ENCODE measurements around the gene NFX1. TPM values are rescaled to one million over a fixed set of nuclear protein-coding genes. Genes with fewer than 3 reads are reported as not detected.
"Not testable (repeated sequence)": the region's sequence is repeated elsewhere in the genome, so short reads cannot be mapped to it uniquely, and the experiment has no call there.

Gene NFX1
- polyA plus RNA-seq, 3 donors, result 10.2 to 16.7 (median 14.8) TPM

DNA sequence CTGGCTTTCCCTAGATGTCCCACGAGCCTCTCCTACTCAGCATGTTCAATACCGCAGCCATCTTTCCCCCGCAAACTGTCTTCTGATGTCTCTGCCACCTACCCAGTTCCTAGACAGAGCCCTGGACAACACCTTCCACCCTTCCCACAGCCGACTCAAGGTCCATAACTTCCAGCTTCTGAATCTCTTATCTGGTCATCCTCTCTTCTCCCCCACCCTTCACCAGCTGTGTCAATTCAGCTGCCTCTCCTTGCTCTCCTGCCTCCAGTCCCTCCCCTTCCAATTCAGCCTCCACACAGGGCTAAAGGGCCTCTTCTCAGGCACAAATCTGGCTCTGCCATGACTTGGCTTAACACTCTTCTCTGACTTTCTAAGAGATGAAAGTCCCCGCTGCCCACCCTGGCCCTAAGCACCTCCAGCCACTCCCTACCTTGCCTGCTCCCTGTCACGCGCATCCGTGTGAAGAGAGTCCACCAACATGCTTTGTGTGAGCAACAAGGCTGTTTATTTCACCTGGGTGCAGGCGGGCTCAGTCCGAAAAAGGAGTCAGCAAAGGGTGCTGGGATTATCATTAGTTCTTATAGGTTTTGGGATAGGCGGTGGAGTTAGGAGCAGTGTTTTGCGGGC lies 86.9 kb downstream of the NFX1 start:
- 91 to 97% (median 96%) methylated on average over 12 of the region's 12 CpGs for WGBS, 3 donors
- H3K27ac ChIP-seq (ENCODE audit: low read depth, low read length), result no peak overlapping the region

GRCh38 chr9:33378121-33378795 lies 87.9 kb downstream of the NFX1 start:
- WGBS, 3 donors, result 76 to 91% (median 84%) methylated on average over 8 to 9 of the region's 9 CpGs
- no peak overlapping the region for H3K27ac ChIP-seq (ENCODE audit: low read depth, low read length)

- no peak overlapping the region for H3K27ac ChIP-seq (ENCODE audit: low read depth, low read length)
- 83 to 90% (median 90%) methylated on average over 14 of the region's 14 CpGs for WGBS, 3 donors
Measured at GRCh38 chr9:33379666-33380389, 89.5 kb downstream of the NFX1 start.

- 82 to 91% (median 91%) methylated on average over 5 of the region's 5 CpGs for WGBS, 3 donors
Measured at GRCh38 chr9:33380390-33381094, 90.2 kb downstream of the NFX1 start.

GRCh38 chr9:33381231-33381791 lies 91.0 kb downstream of the NFX1 start:
- 52 to 70% (median 55%) methylated on average over 11 of the region's 11 CpGs for WGBS, 3 donors
- H3K27ac ChIP-seq (ENCODE audit: low read depth, low read length), result no peak overlapping the region

More at GRCh38 chr9:33380390-33381094, 90.2 kb downstream of the NFX1 start:
- H3K27ac ChIP-seq (ENCODE audit: low read depth, low read length), result no peak overlapping the region

- not testable (repeated sequence) for H3K27ac ChIP-seq (ENCODE audit: low read depth, low read length)
- WGBS, 3 donors, result 71 to 80% (median 79%) methylated on average over 10 of the region's 10 CpGs
Measured at GRCh38 chr9:33382397-33382796, 92.1 kb downstream of the NFX1 start.

- not testable (repeated sequence) for H3K27ac ChIP-seq (ENCODE audit: low read depth, low read length)
- WGBS, 3 donors, result 90 to 92% (median 91%) methylated on average over 11 of the region's 11 CpGs
Measured at GRCh38 chr9:33383396-33383795, 93.1 kb downstream of the NFX1 start.

DNA sequence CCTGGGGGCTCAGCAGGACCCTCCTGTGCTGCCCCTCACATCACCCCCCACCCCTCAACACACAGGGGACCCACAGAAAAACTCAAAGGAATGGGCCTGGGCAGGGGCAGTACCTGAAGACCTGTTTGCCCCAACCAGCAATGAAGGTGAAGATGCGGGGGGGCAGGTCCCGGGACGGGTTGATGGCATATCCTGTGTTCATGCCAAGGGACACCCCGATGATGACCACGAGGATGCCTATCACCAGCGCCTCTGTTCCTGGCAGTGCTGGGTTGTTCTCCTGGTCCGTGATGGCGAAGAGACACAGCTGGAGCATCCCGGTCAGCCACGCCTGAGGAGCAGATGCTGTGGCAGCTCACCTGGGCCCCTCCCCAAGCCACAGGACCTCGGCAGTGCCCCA lies 95.2 kb downstream of the NFX1 start:
- WGBS, 3 donors, result 93 to 96% (median 95%) methylated on average over 11 of the region's 11 CpGs
- H3K27ac ChIP-seq (ENCODE audit: low read depth, low read length), result not testable (repeated sequence)

- H3K27ac ChIP-seq (ENCODE audit: low read depth, low read length), result not testable (repeated sequence)
- 73 to 89% (median 81%) methylated on average over 22 to 23 of the region's 23 CpGs for WGBS, 3 donors
Measured at GRCh38 chr9:33385979-33386640, 95.8 kb downstream of the NFX1 start.

DNA sequence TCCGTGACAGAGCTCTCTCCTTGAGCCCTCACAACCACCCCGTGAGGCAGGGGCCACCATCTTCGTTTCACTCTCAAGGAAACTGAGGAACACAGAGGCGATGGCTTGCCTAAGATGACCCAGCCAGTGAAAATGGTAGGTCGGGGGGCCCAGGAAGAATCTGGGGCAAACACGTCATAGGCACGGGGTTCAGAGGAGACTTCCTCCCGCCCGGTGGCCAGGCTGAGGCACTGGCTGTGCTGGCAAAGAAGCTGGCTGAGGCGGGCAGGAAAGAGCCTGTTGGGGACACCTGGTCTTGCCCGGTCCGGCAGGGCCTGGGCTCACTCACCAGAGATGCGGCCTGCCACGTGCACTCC lies 96.3 kb downstream of the NFX1 start:
- WGBS, 3 donors, result 76 to 87% (median 76%) methylated on average over 5 to 14 of the region's 14 CpGs

GRCh38 chr9:33386998-33387397 lies 96.7 kb downstream of the NFX1 start:
- not testable (repeated sequence) for H3K27ac ChIP-seq (ENCODE audit: low read depth, low read length)
- WGBS, 3 donors, result 85% methylated on average over 9 of the region's 9 CpGs

More for the DNA sequence above, 96.3 kb downstream of the NFX1 start:
- not testable (repeated sequence) for H3K27ac ChIP-seq (ENCODE audit: low read depth, low read length)

GRCh38 chr9:33388110-33388994 lies 98.0 kb downstream of the NFX1 start:
- 76 to 81% (median 78%) methylated on average over 15 of the region's 15 CpGs for WGBS, 3 donors
- no peak overlapping the region for H3K27ac ChIP-seq (ENCODE audit: low read depth, low read length)

GRCh38 chr9:33391111-33391771 lies 100.9 kb downstream of the NFX1 start:
- H3K27ac ChIP-seq (ENCODE audit: low read depth, low read length), result not testable (repeated sequence)
- WGBS, 3 donors, result 11 to 28% (median 26%) methylated on average over 3 to 9 of the region's 9 CpGs

GRCh38 chr9:33392591-33393021 lies 102.3 kb downstream of the NFX1 start:
- 64 to 74% (median 70%) methylated on average over 7 of the region's 7 CpGs for WGBS, 3 donors

GRCh38 chr9:33393581-33393980 lies 103.3 kb downstream of the NFX1 start:
- WGBS, 3 donors, result 66 to 72% (median 71%) methylated on average over 11 of the region's 11 CpGs
- H3K27ac ChIP-seq (ENCODE audit: low read depth, low read length), result no peak overlapping the region

More at GRCh38 chr9:33392591-33393021, 102.3 kb downstream of the NFX1 start:
- H3K27ac ChIP-seq (ENCODE audit: low read depth, low read length), result not testable (repeated sequence)

- WGBS, 3 donors, result 55 to 68% (median 59%) methylated on average over 3 of the region's 3 CpGs
- not testable (repeated sequence) for H3K27ac ChIP-seq (ENCODE audit: low read depth, low read length)
Measured at GRCh38 chr9:33393986-33394385, 103.7 kb downstream of the NFX1 start.

All from adipose tissue (tissue), 3 donors.